ENCODE measurements around the gene IL12RB2. TPM values are rescaled to one million over a fixed set of nuclear protein-coding genes. Genes with fewer than 3 reads are reported as not detected.

Gene IL12RB2
- total and polyA plus RNA-seq, 10 of the 15 experiments (the other 5 are each of a cell fraction or from before 2014, with no cell fraction given): 0.15 to 1.1 (median 0.54) TPM; not detected in 1

DNA sequence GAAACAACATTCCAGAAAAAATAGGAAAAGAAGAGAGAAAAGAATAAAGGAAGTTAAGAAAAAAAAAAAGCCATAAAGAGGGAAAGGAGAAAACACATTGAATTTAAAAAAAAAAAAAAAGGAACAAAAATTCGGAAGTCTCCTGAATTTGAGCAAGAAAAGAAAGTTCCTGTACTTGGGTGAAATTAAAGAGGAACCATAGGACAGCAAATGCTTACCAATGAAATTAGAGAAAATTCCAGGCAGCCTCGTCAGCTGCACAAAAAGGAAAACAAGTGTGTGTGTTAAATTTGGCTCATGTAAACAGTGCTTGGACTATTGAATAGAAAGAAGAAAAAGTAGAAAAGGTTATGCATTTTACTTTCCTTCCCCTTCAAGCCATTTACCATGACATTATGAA is 4.9 kb downstream of the IL12RB2 start:
- no peaks in the 10 kb centered on the region; the same call in 2 of the 3 replicates for H3K9me3 ChIP-seq (replicated peaks; ENCODE audit: control insufficient read depth, insufficient read depth, low read length)
- no peak overlapping the region for H3K4me2 ChIP-seq (ENCODE audit: control insufficient read depth, insufficient read depth)
- DNase-seq (ENCODE audit: low read depth, low spot score): no peak
- no TSS peak for BruUV-seq (replicated peaks)
- no peaks in the 10 kb centered on the region for H3K36me3 ChIP-seq (ENCODE audit: control insufficient read depth in 2 of 2, insufficient read depth in 2 of 2, low read length in 1 of 2)
- in situ Hi-C loops (cut with MboI) (no loop called here), intact Hi-C loops (cut with micrococcal nuclease; ENCODE audit: unreplicated experiment) (no loop called here)
- ATAC-seq: no peak
- no peak for TF ChIP-seq NFXL1 (IDR thresholded peaks at IDR 0.05; ENCODE audit: borderline replicate concordance)
- TF ChIP-seq PAX5 (IDR thresholded peaks at IDR 0.05; ENCODE audit: borderline replicate concordance, low read depth, low read length): no peak
- H3K4me1 ChIP-seq (ENCODE audit: control insufficient read depth, insufficient read depth, low read length): no peaks in the 10 kb centered on the region; the same call in none of the 2 replicates
- no peak overlapping the region for H2AFZ ChIP-seq (ENCODE audit: control insufficient read depth, low read depth, low read length)
- H3K79me2 ChIP-seq (ENCODE audit: control insufficient read depth, insufficient read depth, low read length): no peaks in the 10 kb centered on the region; the same call in 1 of the 2 replicates
- peaks cover 0 to 5% of the 10 kb centered on the region in 2 experiments; a peak in 2 of 4 replicates for H3K27me3 ChIP-seq (replicated peaks in 1 of 2; ENCODE audit: control insufficient read depth in 2 of 2, insufficient read depth in 2 of 2, low read length in 1 of 2)
- ChIA-PET CTCF (interaction anchor here (1.1 kb wide), 1 partner anchor 13 kb away, joined by 3 read pairs; no protein-coding TSS in a partner anchor), RAD21 (ENCODE audit: unreplicated experiment) (no interaction called here), POLR2A (no interaction called here), SMC1A (ENCODE audit: uncharacterized antibody, unreplicated experiment) (interaction anchor here (1.4 kb wide), 1 partner anchor 18 kb away, joined by 3 read pairs; no protein-coding TSS in a partner anchor)
- no peaks in the 10 kb centered on the region for H4K20me1 ChIP-seq (ENCODE audit: control insufficient read depth, insufficient read depth)
- H3K27ac ChIP-seq (ENCODE audit: control insufficient read depth, insufficient read depth): no peak overlapping the region
- FAIRE-seq: no peak
- no peak overlapping the region for H3K4me3 ChIP-seq
- no peak overlapping the region for H3K9ac ChIP-seq (ENCODE audit: control insufficient read depth, insufficient read depth, low read length)
- WGBS (ENCODE audit: insufficient coverage, insufficient replicate concordance, low lambda C conversion rate, missing lambda C conversion rate): 29% methylated on average over 2 of the region's 2 CpGs

DNA sequence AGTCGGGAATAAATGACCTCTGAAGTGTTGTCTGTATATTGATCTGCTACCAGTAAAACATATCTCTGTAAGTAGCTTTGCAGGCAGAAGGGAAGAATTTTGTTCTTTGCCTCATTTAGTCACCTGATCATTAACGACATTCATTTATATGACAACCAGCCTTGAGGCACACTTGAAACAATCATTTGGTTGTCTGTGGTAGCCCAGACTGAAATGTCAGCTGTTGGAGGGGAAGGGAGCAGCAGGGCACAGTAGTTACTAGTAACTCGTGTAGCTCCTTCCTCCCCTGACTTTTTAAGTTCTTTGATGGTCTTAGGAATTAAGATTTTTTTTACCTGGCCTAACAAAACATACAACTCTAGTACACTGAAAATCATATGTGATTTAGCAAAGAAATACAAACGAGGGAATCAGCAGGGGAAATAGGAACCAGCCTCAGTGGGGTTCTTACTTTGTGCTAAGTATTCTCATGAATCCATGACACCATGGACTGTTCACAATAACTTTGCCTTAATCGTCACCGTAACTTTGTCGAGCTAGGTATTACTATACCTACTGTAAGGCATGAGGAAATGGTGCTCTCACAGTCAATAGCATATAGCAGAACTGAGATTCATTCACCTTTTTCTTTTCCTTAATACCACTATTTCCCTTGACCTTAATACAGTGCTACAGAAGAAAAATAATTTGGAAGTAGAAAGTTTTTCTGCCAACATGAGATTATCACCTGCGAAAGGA is 6.4 kb downstream of the IL12RB2 start:
- ATAC-seq (no peak), DNase-seq (ENCODE audit: low read depth, low spot score) (no peak), FAIRE-seq (no peak)
- no peaks in the 10 kb centered on the region; the same call in 1 of the 2 replicates for H3K4me1 ChIP-seq (ENCODE audit: control insufficient read depth, insufficient read depth, low read length)
- no peak overlapping the region for H3K4me3 ChIP-seq
- in situ Hi-C loops (cut with MboI): no loop called here
- H2AFZ ChIP-seq (ENCODE audit: control insufficient read depth, low read depth, low read length): no peak overlapping the region
- no peak overlapping the region; the same call in 1 of the 2 replicates for H3K4me2 ChIP-seq (ENCODE audit: control insufficient read depth, insufficient read depth)
- RAD21 ChIA-PET (ENCODE audit: unreplicated experiment): interaction anchor here (1.0 kb wide), 1 partner anchor 19 kb away, joined by 5 read pairs; no protein-coding TSS in a partner anchor
- H3K9ac ChIP-seq (ENCODE audit: control insufficient read depth, insufficient read depth, low read length): no peak overlapping the region
- CTCF ChIA-PET: interaction anchor here (0.5 to 2.1 kb wide), 3 partner anchors 12 to 102 kb away, joined by 4 to 7 read pairs (median 5); no protein-coding TSS in a partner anchor
- intact Hi-C loops (cut with micrococcal nuclease; ENCODE audit: unreplicated experiment): no loop called here
- WGBS (ENCODE audit: insufficient coverage, insufficient replicate concordance, low lambda C conversion rate, missing lambda C conversion rate): 48% methylated on average over 8 of the region's 8 CpGs
- H3K9me3 ChIP-seq (replicated peaks; ENCODE audit: control insufficient read depth, insufficient read depth, low read length): no peaks in the 10 kb centered on the region; the same call in 1 of the 3 replicates
- H3K27ac ChIP-seq (ENCODE audit: control insufficient read depth, insufficient read depth): no peak overlapping the region
- H3K27me3 ChIP-seq (replicated peaks in 1 of 2; ENCODE audit: control insufficient read depth in 2 of 2, insufficient read depth in 2 of 2, low read length in 1 of 2): no peaks in the 10 kb centered on the region; a peak in 2 of 4 replicates
- POLR2A ChIA-PET: no interaction called here
- no peaks in the 10 kb centered on the region; the same call in 1 of the 2 replicates for H3K79me2 ChIP-seq (ENCODE audit: control insufficient read depth, insufficient read depth, low read length)
- BruUV-seq (replicated peaks): no TSS peak
- no peaks in the 10 kb centered on the region for H3K36me3 ChIP-seq (ENCODE audit: control insufficient read depth in 2 of 2, insufficient read depth in 2 of 2, low read length in 1 of 2)
- no peaks in the 10 kb centered on the region for H4K20me1 ChIP-seq (ENCODE audit: control insufficient read depth, insufficient read depth)
- SMC1A ChIA-PET (ENCODE audit: uncharacterized antibody, unreplicated experiment): no interaction called here
- TF ChIP-seq, protein P1, sequence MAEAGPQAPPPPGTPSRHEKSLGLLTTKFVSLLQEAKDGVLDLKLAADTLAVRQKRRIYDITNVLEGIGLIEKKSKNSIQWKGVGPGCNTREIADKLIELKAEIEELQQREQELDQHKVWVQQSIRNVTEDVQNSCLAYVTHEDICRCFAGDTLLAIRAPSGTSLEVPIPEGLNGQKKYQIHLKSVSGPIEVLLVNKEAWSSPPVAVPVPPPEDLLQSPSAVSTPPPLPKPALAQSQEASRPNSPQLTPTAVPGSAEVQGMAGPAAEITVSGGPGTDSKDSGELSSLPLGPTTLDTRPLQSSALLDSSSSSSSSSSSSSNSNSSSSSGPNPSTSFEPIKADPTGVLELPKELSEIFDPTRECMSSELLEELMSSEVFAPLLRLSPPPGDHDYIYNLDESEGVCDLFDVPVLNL (IDR thresholded peaks at IDR 0.05; ENCODE audit: low read depth, low read length): no peak
- TF ChIP-seq ZNF207 (IDR thresholded peaks at IDR 0.05; ENCODE audit: borderline replicate concordance) (no peak), CREM (IDR thresholded peaks at IDR 0.05; ENCODE audit: low read depth) (no peak), NFYB (IDR thresholded peaks at IDR 0.05; ENCODE audit: insufficient read depth, low read depth, low read length) (no peak), BHLHE40 (IDR thresholded peaks at IDR 0.05; ENCODE audit: borderline replicate concordance in 1 of 2, low read depth in 2 of 2, low read length in 1 of 2) (no peak), CEBPB (IDR thresholded peaks at IDR 0.05; ENCODE audit: borderline replicate concordance in 1 of 2, low read depth in 2 of 2, low read length in 2 of 2) (no peak), IKZF1 (conservative IDR thresholded peaks at IDR 0.05) (no peak), CHD2 (IDR thresholded peaks at IDR 0.05; ENCODE audit: borderline replicate concordance, low read depth, low read length) (no peak), NR2C2 (IDR thresholded peaks at IDR 0.05; ENCODE audit: borderline replicate concordance, control insufficient read depth, insufficient read length, low read depth) (no peak), ZNF24 (IDR thresholded peaks at IDR 0.05) (no peak), RBBP5 (conservative IDR thresholded peaks at IDR 0.05) (no peak)
- TF ChIP-seq, protein P2, sequence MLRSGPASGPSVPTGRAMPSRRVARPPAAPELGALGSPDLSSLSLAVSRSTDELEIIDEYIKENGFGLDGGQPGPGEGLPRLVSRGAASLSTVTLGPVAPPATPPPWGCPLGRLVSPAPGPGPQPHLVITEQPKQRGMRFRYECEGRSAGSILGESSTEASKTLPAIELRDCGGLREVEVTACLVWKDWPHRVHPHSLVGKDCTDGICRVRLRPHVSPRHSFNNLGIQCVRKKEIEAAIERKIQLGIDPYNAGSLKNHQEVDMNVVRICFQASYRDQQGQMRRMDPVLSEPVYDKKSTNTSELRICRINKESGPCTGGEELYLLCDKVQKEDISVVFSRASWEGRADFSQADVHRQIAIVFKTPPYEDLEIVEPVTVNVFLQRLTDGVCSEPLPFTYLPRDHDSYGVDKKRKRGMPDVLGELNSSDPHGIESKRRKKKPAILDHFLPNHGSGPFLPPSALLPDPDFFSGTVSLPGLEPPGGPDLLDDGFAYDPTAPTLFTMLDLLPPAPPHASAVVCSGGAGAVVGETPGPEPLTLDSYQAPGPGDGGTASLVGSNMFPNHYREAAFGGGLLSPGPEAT (IDR thresholded peaks at IDR 0.05; ENCODE audit: low read depth): no peak
